GM18502 (cell line): ENCODE data around the gene CAPN7.
"Not testable (repeated sequence)": the region's sequence is repeated elsewhere in the genome, so short reads cannot be mapped to it uniquely, and the experiment has no call there.

ENCODE experiments used
- ATAC-seq: cut with Tn5 transposase; IDR thresholded peaks from one replicate; pipeline ENCODE4 v1.9.1; 2021; ENCODE audit warnings: mild to moderate bottlenecking; ENCODE audit not compliant: unreplicated experiment, poor library complexity

CAPN7 gene

DNA sequence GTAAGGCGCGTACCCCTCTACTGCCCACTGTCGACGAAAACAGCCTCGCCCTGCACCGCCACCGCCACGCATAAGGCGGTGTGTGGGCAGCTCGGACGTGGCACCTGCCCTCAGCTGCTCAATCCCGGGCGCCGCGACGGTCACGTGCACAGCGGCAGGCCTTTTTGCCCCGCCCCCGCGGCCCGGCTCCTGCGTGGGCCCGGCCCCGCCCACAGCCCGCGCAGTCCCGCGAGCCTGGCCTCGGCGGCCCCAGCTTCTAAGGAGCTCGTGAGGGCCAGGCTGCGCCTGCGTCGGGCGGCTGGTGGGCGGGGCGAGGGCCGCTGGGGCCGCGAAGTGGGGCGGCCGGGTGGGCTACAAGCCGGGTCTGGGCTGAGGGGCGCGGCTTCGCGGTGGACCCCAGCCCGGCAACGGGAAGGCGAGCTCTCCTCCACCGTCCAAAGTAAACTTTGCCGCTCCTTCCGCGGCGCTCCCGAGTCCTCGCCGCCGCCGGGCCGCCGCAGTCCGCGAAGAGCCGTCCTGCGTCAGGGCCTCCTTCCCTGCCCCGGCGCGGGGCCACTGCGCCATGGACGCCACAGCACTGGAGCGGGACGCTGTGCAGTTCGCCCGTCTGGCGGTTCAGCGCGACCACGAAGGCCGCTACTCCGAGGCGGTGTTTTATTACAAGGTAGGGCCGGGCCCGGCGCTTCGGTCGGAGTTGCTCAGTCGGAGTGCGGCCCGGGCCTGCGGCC, at the start of gene CAPN7:
Gene CAPN7 (plus strand): TSS at position 313 of the 728 bp plus-strand sequence. CDS start 250 bp downstream, at position 563.
- ATAC-seq: peak; percentile 85

DNA sequence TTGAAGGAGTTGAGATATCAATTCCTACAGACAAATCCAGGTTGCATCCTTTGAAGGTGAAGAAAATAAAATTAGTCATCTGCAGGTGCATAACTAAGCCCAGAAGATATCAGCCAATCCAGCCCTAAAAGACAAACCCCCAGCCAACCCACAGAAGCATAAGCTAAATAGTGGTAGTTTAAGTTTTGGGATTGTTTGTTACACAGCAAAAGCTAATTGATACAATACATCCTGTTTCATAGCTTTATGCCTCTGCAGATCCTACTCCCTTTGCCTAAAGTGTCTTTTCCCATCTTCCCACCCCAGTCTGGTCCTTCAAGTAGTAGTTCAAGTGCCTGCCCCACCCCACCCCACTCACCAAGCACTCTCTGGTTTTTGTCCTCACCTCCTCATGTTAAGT, 48.6 kb upstream of the CAPN7 start:
- ATAC-seq: no peak

DNA sequence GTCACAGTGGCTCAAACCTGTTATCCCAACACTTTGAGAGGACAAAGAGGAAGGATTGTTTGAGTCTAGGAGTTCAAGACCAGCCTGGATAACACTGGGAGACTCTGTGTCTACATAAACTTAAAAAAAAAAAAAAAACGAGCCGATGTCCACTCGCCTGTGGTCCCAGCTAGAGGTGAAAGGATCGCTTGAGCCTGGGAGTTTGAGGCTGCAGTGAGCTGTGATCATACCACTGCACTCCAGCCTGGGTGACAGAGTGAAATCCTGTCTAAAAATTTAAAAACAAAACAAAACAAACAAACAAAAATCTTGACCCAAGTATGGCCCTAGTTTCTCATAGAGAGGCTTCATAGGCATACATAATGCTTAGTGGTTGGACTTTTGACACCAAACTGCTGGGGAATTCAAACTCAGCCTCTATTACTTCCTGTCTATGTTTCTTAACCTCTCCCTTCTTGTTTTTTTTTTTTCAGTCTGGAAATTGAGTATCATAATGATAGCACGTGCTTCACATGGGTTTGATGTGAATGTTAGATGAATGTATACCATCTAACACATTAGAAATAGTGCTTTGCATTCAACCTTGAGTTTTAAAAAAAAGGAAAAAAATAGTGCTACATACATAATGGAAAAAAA, 46.4 kb upstream of the CAPN7 start:
- no peak for ATAC-seq

DNA sequence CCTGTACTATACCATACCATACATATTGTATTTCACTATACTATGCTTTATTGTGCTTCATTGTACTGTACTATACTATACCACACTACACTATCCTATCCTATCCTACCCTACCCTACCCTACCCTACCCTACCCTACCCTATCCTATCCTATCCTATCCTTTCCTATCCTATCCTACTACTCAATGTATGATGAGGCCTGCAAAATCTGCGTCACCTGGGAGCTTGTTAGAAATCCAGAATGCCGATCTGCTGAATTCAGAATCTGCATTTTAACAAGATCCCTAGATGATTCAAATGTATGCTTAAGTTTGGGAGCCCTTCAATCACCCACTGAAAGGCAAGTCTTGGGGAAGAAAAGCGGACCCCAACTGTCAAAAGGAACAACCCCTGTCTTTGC, 45.4 kb upstream of the CAPN7 start:
- no peak for ATAC-seq

DNA sequence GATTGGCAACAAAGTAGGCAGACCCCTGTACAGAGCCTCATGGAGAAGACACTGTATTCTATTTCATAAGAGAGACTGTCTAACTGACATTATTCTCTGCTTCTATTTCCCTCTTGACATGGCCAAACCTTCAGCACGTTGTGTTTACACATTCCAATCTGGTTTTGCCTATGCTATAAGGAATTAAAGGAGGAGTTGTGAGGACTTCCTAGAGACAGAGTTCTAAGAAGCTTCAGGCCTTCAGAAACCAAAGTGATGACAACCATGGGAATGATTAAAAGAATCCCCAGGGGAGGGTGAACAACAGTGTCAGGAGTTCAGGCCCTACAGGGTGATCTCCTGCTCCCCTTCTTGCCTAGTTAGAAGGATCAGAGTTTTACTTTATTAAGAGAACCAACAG, 44.9 kb upstream of the CAPN7 start:
- ATAC-seq: no peak

DNA sequence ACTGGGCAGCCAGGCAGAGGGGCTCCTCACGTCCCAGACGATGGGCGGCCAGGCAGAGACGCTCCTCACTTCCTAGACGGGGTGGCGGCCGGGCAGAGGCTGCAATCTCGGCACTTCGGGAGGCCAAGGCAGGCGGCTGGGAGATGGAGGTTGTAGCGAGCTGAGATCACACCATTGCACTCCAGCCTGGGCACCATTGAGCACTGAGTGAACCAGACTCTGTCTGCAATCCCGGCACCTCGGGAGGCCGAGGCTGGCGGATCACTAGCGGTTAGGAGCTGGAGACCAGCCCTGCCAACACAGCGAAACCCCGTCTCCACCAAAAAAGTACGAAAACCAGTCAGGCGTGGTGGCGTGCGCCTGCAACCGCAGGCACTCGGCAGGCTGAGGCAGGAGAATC, 42.4 kb upstream of the CAPN7 start:
- not testable (repeated sequence) for ATAC-seq

DNA sequence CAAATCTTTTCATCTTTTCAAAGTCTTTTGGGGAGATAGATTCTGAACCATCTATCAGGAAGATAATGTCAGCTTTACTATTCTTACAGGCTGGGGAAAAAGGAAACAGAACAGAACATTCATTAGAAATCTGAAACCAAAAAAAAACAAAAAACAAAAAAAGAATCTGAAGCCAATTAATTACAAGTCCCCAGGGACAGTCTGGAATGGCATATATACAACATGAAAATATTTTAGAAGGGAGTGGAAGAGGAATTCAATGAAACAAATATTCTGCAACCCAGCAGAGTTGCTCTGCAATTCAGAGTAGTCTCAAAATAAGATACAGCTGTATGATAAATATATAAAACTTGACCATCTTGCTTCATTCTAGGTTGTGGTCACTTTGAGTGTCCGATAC, 41.7 kb upstream of the CAPN7 start:
- ATAC-seq: no peak

DNA sequence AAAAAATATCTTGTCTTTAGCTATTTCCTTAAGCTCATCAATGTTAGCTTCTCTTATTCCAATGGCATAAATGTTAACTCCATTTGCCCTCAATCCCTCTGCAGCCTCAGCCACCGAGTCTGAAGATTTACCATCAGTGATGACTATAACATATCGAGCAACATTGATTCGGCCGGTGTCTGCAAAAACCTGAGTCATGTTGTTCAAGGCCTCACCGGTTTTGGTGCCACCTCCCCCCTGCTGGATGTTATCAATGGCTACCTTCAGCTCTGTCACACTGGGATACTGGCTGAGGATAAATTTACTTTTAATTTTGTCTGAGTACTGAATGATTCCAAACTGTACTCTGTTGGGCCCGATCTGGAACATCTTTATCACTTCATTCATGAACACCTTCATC, 41.0 kb upstream of the CAPN7 start:
- ATAC-seq: no peak

DNA sequence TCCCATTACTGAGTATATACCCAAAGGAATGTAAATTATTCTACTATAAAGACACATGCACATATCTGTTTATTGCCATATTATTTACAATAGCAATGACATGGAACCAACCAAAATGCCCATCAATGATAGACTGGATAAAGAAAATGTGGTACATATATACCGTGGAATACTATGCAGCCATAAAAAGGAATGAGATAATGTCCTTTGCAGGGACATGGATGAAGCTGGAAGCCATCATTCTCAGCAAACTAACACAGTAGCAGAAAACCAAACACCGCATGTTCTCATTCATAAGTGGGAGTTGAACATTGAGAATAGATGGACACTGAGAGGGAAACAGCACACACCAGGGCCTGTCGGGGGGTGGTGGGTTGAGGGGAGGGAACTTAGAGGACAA, 39.7 kb upstream of the CAPN7 start:
- not testable (repeated sequence) for ATAC-seq

DNA sequence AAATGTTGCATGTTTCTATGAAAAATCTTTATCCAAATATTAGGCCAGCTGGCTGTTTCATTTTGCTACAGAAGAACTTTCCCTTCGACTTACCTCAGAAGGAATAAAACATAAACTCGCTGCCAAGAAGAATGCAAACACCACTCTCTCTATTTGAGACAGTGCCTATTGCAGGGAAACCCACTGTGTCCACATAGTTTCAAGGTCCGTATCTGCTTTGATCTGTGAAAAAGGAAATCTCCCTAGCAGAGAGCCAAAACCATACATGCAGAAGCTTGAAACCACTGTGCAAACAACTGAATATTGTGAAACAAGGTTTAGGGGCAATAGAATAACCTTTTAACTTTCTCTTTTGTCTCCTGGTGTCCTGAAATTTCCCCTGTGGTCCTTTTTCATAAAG, 35.0 kb upstream of the CAPN7 start:
- no peak for ATAC-seq

DNA sequence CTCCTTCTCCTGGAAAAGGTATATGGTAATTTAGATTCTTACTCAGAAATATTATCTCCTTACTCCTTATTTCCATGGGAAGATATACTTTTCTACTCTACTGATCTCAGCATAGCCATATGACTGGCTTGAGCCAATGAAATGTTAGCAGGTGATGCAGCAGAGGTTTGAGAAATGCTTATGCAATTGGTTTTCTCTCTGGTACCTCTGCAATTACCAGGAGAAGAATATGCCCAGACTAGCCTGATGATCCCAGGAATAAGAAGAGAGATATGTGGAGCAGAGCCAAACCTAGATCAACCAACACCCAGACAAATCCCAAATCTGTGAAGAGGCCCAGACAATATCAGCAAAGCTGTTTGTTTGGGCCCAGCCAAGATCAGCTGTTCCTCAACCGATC, 33.2 kb upstream of the CAPN7 start:
- no peak for ATAC-seq

DNA sequence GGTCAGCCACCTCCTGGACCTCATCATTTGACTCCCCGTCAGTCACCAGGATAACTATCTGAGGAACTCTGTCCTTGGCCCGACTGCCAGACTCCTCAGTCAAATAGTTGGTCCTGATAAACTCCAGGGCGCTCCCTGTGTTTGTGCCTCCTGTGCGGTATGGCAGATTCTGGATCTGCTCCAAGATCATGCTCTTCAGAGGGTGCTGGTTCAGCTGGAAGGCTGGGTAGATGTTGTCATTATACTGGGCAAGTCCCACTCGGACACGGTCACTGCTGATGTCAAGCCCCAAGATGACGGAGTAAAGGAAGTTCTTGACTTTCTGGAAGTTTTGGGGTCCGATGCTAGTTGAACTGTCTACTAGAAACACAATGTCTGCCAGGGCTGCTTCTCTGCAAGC, 31.1 kb upstream of the CAPN7 start:
- ATAC-seq: no peak

DNA sequence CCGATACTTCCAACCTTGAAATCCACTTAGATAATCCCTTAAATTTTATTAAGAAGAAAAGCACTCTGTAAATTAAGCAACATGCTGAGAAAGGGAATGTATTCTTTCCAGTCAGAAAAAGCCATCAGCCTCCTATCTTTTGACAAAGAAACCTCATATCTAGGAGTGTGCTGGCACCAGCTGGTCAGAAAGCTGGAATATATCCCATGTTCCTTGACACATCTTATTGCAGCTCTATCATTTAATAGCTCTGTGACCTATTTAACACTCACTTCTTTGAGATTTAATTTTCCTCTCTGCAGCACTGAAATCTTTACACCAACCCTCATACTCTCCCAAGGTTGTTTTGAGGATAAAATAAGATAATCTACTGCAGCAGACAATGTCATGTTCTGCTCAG, 30.4 kb upstream of the CAPN7 start:
- ATAC-seq: no peak

DNA sequence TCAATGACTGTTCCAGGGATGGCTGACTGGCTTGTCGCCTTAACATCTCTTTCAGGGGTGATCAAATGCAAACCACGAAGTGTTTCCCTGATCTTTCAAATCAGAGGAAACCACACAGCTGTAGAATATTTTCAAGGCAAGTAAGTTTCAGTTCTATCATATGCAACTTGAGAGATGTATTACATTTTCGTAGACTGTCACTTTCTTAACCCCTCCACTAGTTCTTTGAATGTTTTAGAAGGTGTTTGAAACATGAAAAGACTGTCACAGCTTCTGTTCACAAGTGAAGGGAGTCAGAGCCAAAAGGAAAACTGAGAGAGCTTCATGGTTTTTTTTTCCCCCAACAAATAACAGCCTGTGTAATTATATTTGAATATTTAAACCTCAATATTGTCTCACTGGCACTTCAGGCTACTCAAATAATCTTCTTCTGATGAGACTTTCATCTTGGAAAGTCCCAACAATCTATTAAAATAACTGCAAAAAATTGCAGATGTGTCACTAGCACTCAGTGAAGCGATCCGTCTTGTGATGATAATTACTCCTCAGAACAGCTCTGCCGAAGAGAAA, 25.9 kb upstream of the CAPN7 start:
- peak; percentile 69 for ATAC-seq

DNA sequence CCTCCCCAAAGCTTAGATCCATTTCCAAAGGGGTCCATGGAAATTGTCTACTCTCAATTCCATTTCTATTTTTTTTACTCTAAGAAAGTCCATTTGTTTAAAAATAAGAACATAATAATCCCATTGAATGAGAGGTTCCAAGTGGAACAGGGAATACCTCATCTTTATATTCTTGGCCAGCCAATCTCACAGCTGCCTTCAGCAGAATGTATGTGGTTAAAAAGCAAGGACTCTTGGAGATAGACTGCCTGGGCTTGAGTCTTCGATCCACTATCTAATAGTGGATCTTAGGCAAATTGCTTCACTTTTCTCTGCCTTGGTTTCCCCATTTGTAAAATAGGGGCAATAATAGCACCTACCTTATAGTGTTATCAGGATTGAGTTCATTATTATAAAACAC, 24.5 kb upstream of the CAPN7 start:
- no peak for ATAC-seq

DNA sequence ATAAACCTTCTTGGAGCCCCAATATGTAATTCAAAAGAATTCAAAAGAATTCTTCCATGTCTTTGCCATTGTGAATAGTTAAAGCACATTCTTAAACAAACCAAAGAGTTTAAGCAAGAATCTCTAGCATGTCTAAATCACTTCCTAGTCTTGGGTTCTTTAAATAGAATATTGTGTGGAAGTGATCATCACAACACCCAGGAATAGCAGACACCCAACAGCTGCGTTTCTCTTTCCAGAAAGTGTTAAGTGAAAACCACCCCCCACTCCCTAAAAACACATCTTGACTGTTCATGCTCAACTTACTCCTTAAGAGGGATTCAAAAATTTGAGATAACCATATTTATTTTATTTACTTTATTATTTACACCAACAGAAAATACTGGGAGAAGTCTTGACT, 24.1 kb upstream of the CAPN7 start:
- ATAC-seq: no peak

DNA sequence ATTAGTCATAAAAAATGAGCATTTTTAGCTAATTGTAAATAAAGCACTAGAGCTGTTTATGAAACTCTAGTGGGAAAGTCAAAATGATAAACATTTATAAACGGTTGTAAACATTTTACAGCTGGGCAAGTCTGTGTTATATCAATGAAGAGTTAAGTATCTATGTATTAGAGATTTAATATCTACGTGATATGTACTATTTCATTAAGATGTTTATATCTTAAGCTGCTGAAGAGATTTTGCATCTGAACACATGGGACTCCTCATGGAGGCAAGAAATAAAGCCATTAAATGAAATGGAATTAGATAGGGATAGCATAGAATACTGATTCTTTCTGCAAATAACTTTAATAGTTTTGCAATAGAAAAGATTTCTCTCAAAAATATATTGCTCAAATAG, 23.0 kb upstream of the CAPN7 start:
- ATAC-seq: no peak

DNA sequence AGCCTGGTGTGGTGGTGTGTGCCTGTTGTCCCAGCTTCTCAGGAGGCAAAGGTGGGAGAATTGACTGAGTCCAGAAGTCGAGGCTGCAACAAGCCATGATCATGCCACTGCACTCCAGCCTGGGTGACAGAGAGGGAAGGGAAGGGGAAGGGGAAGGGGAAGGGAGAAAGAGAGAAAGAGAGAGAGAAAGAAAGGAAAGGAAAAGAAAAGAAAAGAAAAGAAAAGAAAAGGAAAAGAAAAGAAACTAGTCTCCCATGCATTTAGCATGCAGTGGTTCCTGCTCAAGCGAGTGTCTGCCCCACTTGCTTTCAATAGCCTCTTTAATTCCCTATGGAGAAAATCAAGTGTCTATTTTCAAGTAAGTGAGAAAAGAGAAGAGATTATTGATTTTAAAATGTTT, 20.6 kb upstream of the CAPN7 start:
- no peak for ATAC-seq

DNA sequence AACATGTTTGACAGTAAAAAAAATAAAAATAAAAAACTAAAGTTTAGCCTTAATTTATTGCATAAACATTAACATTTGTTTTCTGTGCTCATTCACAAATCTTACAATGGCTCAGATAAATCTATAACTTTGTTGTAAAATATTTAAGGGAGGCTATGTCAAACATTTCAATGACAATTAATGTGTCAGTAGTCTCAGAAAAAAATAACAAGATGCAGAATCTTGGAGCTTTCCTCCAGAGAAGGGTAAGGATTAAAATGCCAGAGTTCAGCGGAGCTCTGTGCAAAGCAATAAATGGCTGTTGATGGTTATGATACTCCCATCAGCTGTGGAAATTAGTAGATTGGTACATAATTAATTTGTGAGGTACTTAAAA, 20.0 kb upstream of the CAPN7 start:
- no peak for ATAC-seq

DNA sequence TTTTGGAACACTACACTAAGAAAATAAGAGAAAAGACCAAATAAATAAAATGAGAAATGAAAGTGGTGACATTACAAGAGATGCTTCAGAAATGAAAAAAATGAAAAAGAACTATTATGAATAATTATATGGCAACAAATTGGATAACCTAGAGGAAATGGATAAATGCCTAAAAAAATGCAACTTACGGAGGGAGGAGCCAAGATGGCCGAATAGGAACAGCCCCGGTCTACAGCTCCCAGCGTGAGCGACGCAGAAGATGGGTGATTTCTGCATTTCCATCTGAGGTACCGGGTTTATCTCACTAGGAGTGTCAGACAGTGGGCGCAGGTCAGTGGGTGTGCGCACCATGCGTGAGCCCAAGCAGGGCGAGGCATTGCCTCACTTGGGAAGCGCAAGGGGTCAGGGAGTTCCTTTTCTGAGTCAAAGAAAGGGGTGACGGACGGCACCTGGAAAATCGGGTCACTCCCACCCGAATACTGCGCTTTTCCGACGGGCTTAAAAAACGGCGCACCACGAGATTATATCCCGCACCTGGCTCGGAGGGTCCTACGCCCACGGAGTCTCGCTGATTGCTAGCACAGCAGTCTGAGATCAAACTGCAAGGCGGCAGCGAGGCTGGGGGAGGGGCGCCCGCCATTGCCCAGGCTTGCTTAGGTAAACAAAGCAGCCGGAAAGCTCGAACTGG, 19.4 kb upstream of the CAPN7 start:
- ATAC-seq: not testable (repeated sequence)

DNA sequence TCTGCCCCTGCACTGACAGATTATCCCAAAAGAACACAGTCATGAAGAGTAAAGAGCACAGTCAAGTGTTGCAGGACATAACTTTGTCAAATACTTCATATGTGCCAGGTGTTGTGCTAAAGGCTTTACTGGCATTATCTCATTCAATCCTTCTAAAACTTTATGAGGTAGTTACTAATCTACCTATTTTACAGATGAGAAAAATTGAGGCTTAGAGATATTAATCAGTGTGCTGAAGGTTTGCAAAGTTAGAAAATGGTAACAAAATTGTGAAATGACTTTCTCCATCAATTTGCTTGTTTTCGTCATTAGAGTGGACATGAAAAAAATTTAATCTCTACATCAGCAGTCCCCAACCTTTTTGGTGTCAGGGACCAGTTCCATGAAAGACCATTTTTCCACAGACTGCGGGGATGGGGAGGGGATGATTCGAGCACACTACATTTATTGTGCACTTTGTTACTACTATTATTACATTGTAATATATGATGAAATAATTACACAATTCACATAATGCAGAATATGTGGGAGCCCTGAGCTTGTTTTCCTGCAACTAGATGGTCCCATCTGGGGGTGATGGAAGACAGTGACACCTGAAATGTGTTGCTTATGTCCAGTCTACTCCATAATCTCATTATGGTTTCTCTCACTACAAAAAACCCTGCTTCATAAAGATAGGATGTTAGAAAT, 8.6 kb upstream of the CAPN7 start:
- no peak for ATAC-seq
